HCT116 (cell line): ENCODE results near the gene RECK. TPM values are rescaled to one million over a fixed set of nuclear protein-coding genes. Genes with fewer than 3 reads are reported as not detected.

Experiments
- ATAC-seq: fragments of 200-7000 bp; cut with Tn5 transposase; 2 replicates; pipeline ENCODE4 v1.9.1; 2020; ENCODE audit warnings: mild to moderate bottlenecking, moderate library complexity
- BruUV-seq: library from RNA; stranded (reverse); fragments of 400-500 nt; replicated peaks from 2 replicates; lab custom pipeline; 2021; lab: Mats Ljungman, UMichigan
- CTCF ChIA-PET: fragments of 300-600 bp; sonication (Branson Sonifier 250); formaldehyde crosslinking; loops from one replicate; lab custom pipeline; 2021; ENCODE audit warnings: antibody characterized with exemption; lab: Charles Lee
- POLR2A ChIA-PET: fragments of 300-600, 350-600 bp; sonication (Branson Sonifier 250); formaldehyde crosslinking; loops from one replicate; lab custom pipeline; 2021; ENCODE audit warnings: antibody characterized with exemption; lab: Charles Lee
- RAD21 ChIA-PET, 2 experiments: fragments of 300-600 bp; sonication (Branson Sonifier 250); formaldehyde crosslinking; loops; one replicate each; lab custom pipeline; 2023; ENCODE audit warnings: low total read pairs in 2 of 2; ENCODE audit not compliant: uncharacterized antibody in 2 of 2, unreplicated experiment in 2 of 2, low non-redundant PET in 1 of 2; lab: Charles Lee
- DNase-seq: peaks from one replicate; pipeline ENCODE4 v3.0.0-alpha.2; 2010; ENCODE audit warnings: low read depth, low spot score
- H2AFZ ChIP-seq: fragments of 200-600 bp; shearing (Covaris generic), sonication (generic); 2 replicates; pipeline ENCODE4 v1.6.1; 2017; ENCODE audit warnings: low read depth, mixed run types, mixed read lengths, antibody characterized with exemption, low read length; ENCODE audit not compliant: poor library complexity, severe bottlenecking
- H3K27ac ChIP-seq: 2 replicates; pipeline ENCODE4 v1.5.1; 2012; ENCODE audit warnings: low read depth, low read length
- H3K27me3 ChIP-seq: fragments of 200-600 bp; sonication (generic); 2 replicates; pipeline ENCODE4 v1.6.1; 2016; ENCODE audit warnings: mixed run types, low read length, mixed read lengths; ENCODE audit not compliant: insufficient read depth
- H3K36me3 ChIP-seq, 2 experiments: fragments of 200-500 bp in 1 of 2; fragments of 200-600 bp in 1 of 2; sonication (Bioruptor generic) in 1 of 2; sonication (generic) in 1 of 2; 2 replicates each; pipeline versions ENCODE4 v1.5.1 to v1.6.1; 2014 to 2016; ENCODE audit warnings: low read length in 2 of 2, inconsistent platforms in 1 of 2, mixed read lengths in 1 of 2, mixed run types in 1 of 2; ENCODE audit not compliant: insufficient read depth in 2 of 2, control insufficient read depth in 1 of 2
- H3K4me1 ChIP-seq, 2 experiments: fragments of 200-600 bp in 1 of 2; sonication (generic) in 1 of 2; 2 replicates each; pipeline versions ENCODE4 v1.5.1 to v1.6.1; 2012 to 2017; ENCODE audit warnings: low read length in 2 of 2, inconsistent platforms in 1 of 2, mild to moderate bottlenecking in 1 of 2, mixed read lengths in 1 of 2, mixed run types in 1 of 2, moderate library complexity in 1 of 2; ENCODE audit not compliant: insufficient read depth in 2 of 2, control insufficient read depth in 1 of 2
- H3K4me2 ChIP-seq: fragments of 200-600 bp; sonication (generic); 2 replicates; pipeline ENCODE4 v1.6.1; 2017; ENCODE audit warnings: mixed run types, low read length, mixed read lengths
- H3K4me3 ChIP-seq, 2 experiments: fragments of 200-600 bp in 1 of 2; sonication (generic) in 1 of 2; replicated peaks in 1 of 2; 2 replicates each; pipeline ENCODE4 v1.5.1; 2011 to 2016; ENCODE audit warnings: low read length in 2 of 2, control low read depth in 1 of 2, low read depth in 1 of 2, mild to moderate bottlenecking in 1 of 2, mixed read lengths in 1 of 2, mixed run types in 1 of 2
- H3K79me2 ChIP-seq: fragments of 200-600 bp; sonication (generic); 2 replicates; pipeline ENCODE4 v1.6.1; 2017; ENCODE audit warnings: mild to moderate bottlenecking, mixed run types, low read length, moderate library complexity, mixed read lengths; ENCODE audit not compliant: insufficient read depth
- H3K9ac ChIP-seq: fragments of 200-600 bp; sonication (generic); 2 replicates; pipeline ENCODE4 v1.6.1; 2016; ENCODE audit warnings: low read length, mixed read lengths
- H3K9me2 ChIP-seq: fragments of 200-600 bp; sonication (generic), shearing (Covaris generic); 2 replicates; pipeline ENCODE4 v1.6.1; 2017; ENCODE audit warnings: mixed run types, mild to moderate bottlenecking, moderate library complexity; ENCODE audit not compliant: insufficient read depth
- H3K9me3 ChIP-seq, 2 experiments: fragments of 200-500 bp in 1 of 2; fragments of 200-600 bp in 1 of 2; sonication (Bioruptor generic) in 1 of 2; sonication (generic) in 1 of 2; 2 replicates each; pipeline ENCODE4 v1.6.1; 2014 to 2017; ENCODE audit warnings: low read length in 2 of 2, mixed read lengths in 2 of 2, inconsistent platforms in 1 of 2, low read depth in 1 of 2, mild to moderate bottlenecking in 1 of 2, mixed run types in 1 of 2, moderate library complexity in 1 of 2; ENCODE audit not compliant: control insufficient read depth in 1 of 2, insufficient read depth in 1 of 2
- H4K20me1 ChIP-seq: fragments of 200-600 bp; sonication (generic), shearing (Covaris generic); 2 replicates; pipeline ENCODE4 v1.6.1; 2017; ENCODE audit warnings: mixed run types, mild to moderate bottlenecking, moderate library complexity; ENCODE audit not compliant: insufficient read depth
- ATF3 ChIP-seq: IDR thresholded peaks from 2 replicates; pipeline ENCODE4 v1.6.1; 2012
- CBX3 ChIP-seq: IDR thresholded peaks from 2 replicates; pipeline ENCODE4 v1.6.1; 2012; ENCODE audit warnings: low read depth
- CEBPB ChIP-seq: IDR thresholded peaks from 2 replicates; pipeline ENCODE4 v1.6.1; 2012; ENCODE audit warnings: low read depth
- CTCF ChIP-seq, 3 experiments: fragments of 200-600 bp in 1 of 3; sonication (generic) in 1 of 3; IDR thresholded peaks in 2 of 3; conservative IDR thresholded peaks in 1 of 3; 2 replicates each; pipeline ENCODE4 v1.5.1; 2012 to 2017; ENCODE audit warnings: low read depth in 2 of 3, low read length in 2 of 3, antibody characterized with exemption in 1 of 3, borderline replicate concordance in 1 of 3, control low read depth in 1 of 3, mild to moderate bottlenecking in 1 of 3, mixed read lengths in 1 of 3, mixed run types in 1 of 3, moderate library complexity in 1 of 3; ENCODE audit not compliant: insufficient read depth in 1 of 3
- EGR1 ChIP-seq: IDR thresholded peaks from 2 replicates; pipeline ENCODE4 v1.6.1; 2012; ENCODE audit warnings: low read depth
- ELF1 ChIP-seq: IDR thresholded peaks from 2 replicates; pipeline ENCODE4 v1.6.1; 2012; ENCODE audit warnings: low read depth, borderline replicate concordance
- EZH2 ChIP-seq: fragments of 200-600 bp; sonication (generic); IDR thresholded peaks from 2 replicates; pipeline ENCODE4 v1.6.1; 2017; ENCODE audit warnings: antibody characterized with exemption, mixed run types
- EZH2phosphoT487 ChIP-seq: fragments of 200-600 bp; IDR thresholded peaks from 2 replicates; pipeline ENCODE4 v1.6.1; 2018; ENCODE audit warnings: antibody characterized with exemption, borderline replicate concordance
- FOSL1 ChIP-seq: IDR thresholded peaks from 2 replicates; pipeline ENCODE4 v1.6.1; 2012; ENCODE audit warnings: low read depth
- MAX ChIP-seq: IDR thresholded peaks from 2 replicates; pipeline ENCODE4 v1.6.1; 2012
- RAD21 ChIP-seq: IDR thresholded peaks from 2 replicates; pipeline ENCODE4 v1.6.1; 2012; ENCODE audit warnings: low read depth, mild to moderate bottlenecking
- REST ChIP-seq: IDR thresholded peaks from 2 replicates; pipeline ENCODE4 v1.6.1; 2012; ENCODE audit warnings: low read depth
- SRF ChIP-seq: IDR thresholded peaks from 2 replicates; pipeline ENCODE4 v1.6.1; 2012; ENCODE audit warnings: low read depth
- TCF7L2 ChIP-seq: IDR thresholded peaks from 2 replicates; pipeline ENCODE4 v1.7.0; 2011; ENCODE audit warnings: borderline replicate concordance, inconsistent platforms; ENCODE audit not compliant: insufficient read depth, insufficient read length; ENCODE audit errors: extremely low read depth
- YY1 ChIP-seq: IDR thresholded peaks from 2 replicates; pipeline ENCODE4 v1.6.1; 2011; ENCODE audit warnings: low read length, low read depth, moderate library complexity, mild to moderate bottlenecking; ENCODE audit not compliant: insufficient replicate concordance; ENCODE audit errors: extremely low read depth
- ZBTB33 ChIP-seq: IDR thresholded peaks from 2 replicates; pipeline ENCODE4 v1.6.1; 2011; ENCODE audit warnings: mild to moderate bottlenecking, low read length, moderate library complexity; ENCODE audit not compliant: insufficient replicate concordance; ENCODE audit errors: extremely low read depth
- ZFX ChIP-seq: fragments of 450-650 bp; IDR thresholded peaks from 2 replicates; pipeline ENCODE4 v1.6.1; 2017
- ZNF274 ChIP-seq: fragments of 200-500 bp; sonication (Bioruptor generic); IDR thresholded peaks from 2 replicates; pipeline ENCODE4 v1.6.1; 2014; ENCODE audit warnings: mild to moderate bottlenecking, low read depth, low read length, inconsistent platforms
- intact Hi-C: fragments of 100-400 bp; cut with micrococcal nuclease; formaldehyde crosslinking; loops from 2 replicates; pipeline ENCODE4 v1.10.0; 2022
- total RNA-seq: library from RNA; stranded (reverse); gene quantifications from one replicate; pipeline ENCODE4 v1.2.1, GENCODE V29; 2021; ENCODE audit not compliant: unreplicated experiment

RECK gene
- total RNA-seq, 1 experiment from 2014 or later, result 3.8 TPM

- POLR2A ChIA-PET, result no interaction called here
- no peak overlapping the region for H3K4me2 ChIP-seq
- no peak overlapping the region for H2AFZ ChIP-seq
- no TSS peak for BruUV-seq
- DNase-seq, result no peak
- intact Hi-C loops, result no loop called here
- no peak overlapping the region for H3K27ac ChIP-seq
- H3K36me3 ChIP-seq, result no peaks in the 10 kb centered on the region
- H3K4me3 ChIP-seq, result no peak overlapping the region
- H3K4me1 ChIP-seq, result peaks cover 7 to 12% of the 10 kb centered on the region in 2 experiments
- no peaks in the 10 kb centered on the region for H3K9me2 ChIP-seq
- CTCF ChIA-PET, result no interaction called here
- no peak overlapping the region for H3K9ac ChIP-seq
- no peak for ATAC-seq
- no peaks in the 10 kb centered on the region for H3K79me2 ChIP-seq
- no peaks in the 10 kb centered on the region for H4K20me1 ChIP-seq
- peaks cover 0 to 3% of the 10 kb centered on the region in 2 experiments; a peak in 1 of 4 replicates for H3K9me3 ChIP-seq
- RAD21 ChIA-PET, result no interaction called here
- H3K27me3 ChIP-seq, result no peaks in the 10 kb centered on the region
- TF ChIP-seq CEBPB (no peak), ELF1 (no peak), FOSL1 (no peak), ZBTB33 (no peak), ZFX (no peak), YY1 (no peak), REST (no peak), ZNF274 (no peak), CTCF (IDR thresholded peaks at IDR 0.05 in 2 of 3, conservative IDR thresholded peaks at IDR 0.05 in 1 of 3; ENCODE audit: borderline replicate concordance in 1 of 3, insufficient read depth in 1 of 3, low read depth in 2 of 3, low read length in 2 of 3) (no peak), SRF (no peak), CBX3 (no peak), TCF7L2 (no peak), MAX (no peak), EZH2phosphoT487 (no peak), EGR1 (no peak), RAD21 (no peak), ATF3 (no peak), EZH2 (no peak)
Observed at GRCh38 chr9:36144309-36145232, 107.9 kb downstream of the RECK start.
